ENCODE data around the gene EVX2.

EVX2 gene

DNA sequence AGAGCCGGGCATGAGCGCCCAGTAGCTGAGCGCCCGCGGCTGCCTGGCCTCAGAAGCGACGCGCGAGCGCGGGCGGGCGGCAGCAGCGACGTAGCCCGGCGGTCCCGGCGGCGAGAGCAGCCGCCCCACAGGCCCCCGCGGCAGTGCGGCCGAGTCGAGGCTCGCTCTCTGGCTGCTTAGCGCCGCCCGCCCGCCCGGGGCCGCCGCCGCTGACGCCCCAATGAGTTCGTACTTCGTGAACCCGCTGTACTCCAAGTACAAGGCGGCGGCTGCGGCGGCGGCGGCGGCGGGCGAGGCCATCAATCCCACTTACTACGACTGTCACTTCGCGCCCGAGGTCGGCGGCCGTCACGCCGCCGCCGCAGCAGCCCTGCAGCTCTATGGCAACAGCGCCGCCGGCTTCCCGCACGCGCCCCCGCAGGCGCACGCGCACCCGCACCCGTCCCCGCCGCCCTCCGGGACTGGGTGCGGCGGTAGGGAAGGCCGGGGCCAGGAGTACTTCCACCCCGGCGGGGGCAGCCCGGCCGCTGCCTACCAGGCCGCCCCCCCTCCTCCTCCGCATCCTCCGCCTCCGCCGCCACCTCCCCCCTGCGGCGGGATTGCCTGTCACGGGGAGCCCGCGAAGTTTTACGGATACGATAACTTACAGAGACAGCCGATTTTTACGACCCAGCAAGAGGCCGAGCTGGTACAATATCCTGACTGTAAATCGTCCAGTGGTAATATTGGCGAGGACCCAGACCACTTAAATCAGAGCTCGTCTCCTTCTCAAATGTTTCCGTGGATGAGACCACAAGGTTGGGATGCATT is 46.6 kb upstream of the EVX2 start (continued):
- TF ChIP-seq, protein P1, sequence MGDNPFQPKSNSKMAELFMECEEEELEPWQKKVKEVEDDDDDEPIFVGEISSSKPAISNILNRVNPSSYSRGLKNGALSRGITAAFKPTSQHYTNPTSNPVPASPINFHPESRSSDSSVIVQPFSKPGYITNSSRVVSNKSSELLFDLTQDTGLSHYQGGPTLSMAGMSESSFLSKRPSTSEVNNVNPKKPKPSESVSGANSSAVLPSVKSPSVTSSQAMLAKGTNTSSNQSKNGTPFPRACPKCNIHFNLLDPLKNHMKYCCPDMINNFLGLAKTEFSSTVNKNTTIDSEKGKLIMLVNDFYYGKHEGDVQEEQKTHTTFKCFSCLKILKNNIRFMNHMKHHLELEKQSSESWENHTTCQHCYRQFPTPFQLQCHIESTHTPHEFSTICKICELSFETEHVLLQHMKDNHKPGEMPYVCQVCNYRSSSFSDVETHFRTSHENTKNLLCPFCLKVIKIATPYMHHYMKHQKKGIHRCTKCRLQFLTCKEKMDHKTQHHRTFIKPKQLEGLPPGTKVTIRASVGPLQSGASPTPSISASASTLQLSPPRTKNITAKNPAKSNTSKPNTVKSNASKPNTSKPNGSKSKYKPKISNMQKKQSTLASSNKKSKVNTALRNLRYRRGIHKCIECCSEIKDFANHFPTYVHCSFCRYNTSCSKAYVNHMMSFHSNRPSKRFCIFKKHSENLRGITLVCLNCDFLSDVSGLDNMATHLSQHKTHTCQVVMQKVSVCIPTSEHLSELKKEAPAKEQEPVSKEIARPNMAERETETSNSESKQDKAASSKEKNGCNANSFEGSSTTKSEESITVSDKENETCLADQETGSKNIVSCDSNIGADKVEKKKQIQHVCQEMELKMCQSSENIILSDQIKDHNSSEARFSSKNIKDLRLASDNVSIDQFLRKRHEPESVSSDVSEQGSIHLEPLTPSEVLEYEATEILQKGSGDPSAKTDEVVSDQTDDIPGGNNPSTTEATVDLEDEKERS (tag by site-specific recombination; IDR thresholded peaks at IDR 0.05), result no peak
- TF ChIP-seq ZNF24 (tag by site-specific recombination; IDR thresholded peaks at IDR 0.05) (peak; percentile 46; the same call in 1 of the 2 replicates), ZNF747 (tag by site-specific recombination; IDR thresholded peaks at IDR 0.05) (no peak), SCRT1 (tag by site-specific recombination; IDR thresholded peaks at IDR 0.05; ENCODE audit: borderline replicate concordance) (no peak), ZNF510 (tag by site-specific recombination; IDR thresholded peaks at IDR 0.05; ENCODE audit: insufficient replicate concordance) (no peak), ZBTB21 (tag by site-specific recombination; IDR thresholded peaks at IDR 0.05) (no peak), ZNF549 (tag by site-specific recombination; IDR thresholded peaks at IDR 0.05) (no peak), OVOL3 (tag by site-specific recombination; IDR thresholded peaks at IDR 0.05) (peak; percentile 65; the same call in 1 of the 2 replicates), ZBTB7A (tag by site-specific recombination; IDR thresholded peaks at IDR 0.05; ENCODE audit: low read depth) (no peak), ZSCAN30 (tag by site-specific recombination; IDR thresholded peaks at IDR 0.05) (peak; percentile 64; the same call in 1 of the 2 replicates), ZNF585B (tag by site-specific recombination; IDR thresholded peaks at IDR 0.05) (no peak), PRDM10 (tag by site-specific recombination; IDR thresholded peaks at IDR 0.05) (no peak), ZBTB48 (tag by site-specific recombination; IDR thresholded peaks at IDR 0.05) (no peak), ZEB2 (tag by site-specific recombination; IDR thresholded peaks at IDR 0.05) (peak; percentile 83), ZNF548 (tag by site-specific recombination; IDR thresholded peaks at IDR 0.05) (no peak), YY1 (tag by site-specific recombination; IDR thresholded peaks at IDR 0.05) (0 out of 2 replicates have a peak, but pooled peaks have one; percentile 17), ZNF843 (tag by site-specific recombination; IDR thresholded peaks at IDR 0.05) (peak; percentile 90), ZNF473 (tag by site-specific recombination; IDR thresholded peaks at IDR 0.05) (no peak), ZNF571 (tag by site-specific recombination; IDR thresholded peaks at IDR 0.05) (no peak), ZNF416 (tag by site-specific recombination; IDR thresholded peaks at IDR 0.05) (no peak), BCL6B (tag by site-specific recombination; IDR thresholded peaks at IDR 0.05) (no peak), GLIS2 (tag by site-specific recombination; IDR thresholded peaks at IDR 0.05) (peak; percentile 83), ZBTB8A (tag by site-specific recombination; IDR thresholded peaks at IDR 0.05) (peak; percentile 80), MYNN (tag by site-specific recombination; IDR thresholded peaks at IDR 0.05; ENCODE audit: borderline replicate concordance) (no peak), ZNF596 (tag by site-specific recombination; IDR thresholded peaks at IDR 0.05) (no peak; the same call in 1 of the 2 replicates), OSR2 (tag by site-specific recombination; IDR thresholded peaks at IDR 0.05) (peak; percentile 80), ZNF311 (tag by site-specific recombination; IDR thresholded peaks at IDR 0.05; ENCODE audit: borderline replicate concordance) (no peak), REPIN1 (tag by site-specific recombination; IDR thresholded peaks at IDR 0.05; ENCODE audit: low read depth) (no peak)
- TF ChIP-seq, protein P2, sequence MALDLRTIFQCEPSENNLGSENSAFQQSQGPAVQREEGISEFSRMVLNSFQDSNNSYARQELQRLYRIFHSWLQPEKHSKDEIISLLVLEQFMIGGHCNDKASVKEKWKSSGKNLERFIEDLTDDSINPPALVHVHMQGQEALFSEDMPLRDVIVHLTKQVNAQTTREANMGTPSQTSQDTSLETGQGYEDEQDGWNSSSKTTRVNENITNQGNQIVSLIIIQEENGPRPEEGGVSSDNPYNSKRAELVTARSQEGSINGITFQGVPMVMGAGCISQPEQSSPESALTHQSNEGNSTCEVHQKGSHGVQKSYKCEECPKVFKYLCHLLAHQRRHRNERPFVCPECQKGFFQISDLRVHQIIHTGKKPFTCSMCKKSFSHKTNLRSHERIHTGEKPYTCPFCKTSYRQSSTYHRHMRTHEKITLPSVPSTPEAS (tag by site-specific recombination; IDR thresholded peaks at IDR 0.05), result no peak
- TF ChIP-seq, protein P3, sequence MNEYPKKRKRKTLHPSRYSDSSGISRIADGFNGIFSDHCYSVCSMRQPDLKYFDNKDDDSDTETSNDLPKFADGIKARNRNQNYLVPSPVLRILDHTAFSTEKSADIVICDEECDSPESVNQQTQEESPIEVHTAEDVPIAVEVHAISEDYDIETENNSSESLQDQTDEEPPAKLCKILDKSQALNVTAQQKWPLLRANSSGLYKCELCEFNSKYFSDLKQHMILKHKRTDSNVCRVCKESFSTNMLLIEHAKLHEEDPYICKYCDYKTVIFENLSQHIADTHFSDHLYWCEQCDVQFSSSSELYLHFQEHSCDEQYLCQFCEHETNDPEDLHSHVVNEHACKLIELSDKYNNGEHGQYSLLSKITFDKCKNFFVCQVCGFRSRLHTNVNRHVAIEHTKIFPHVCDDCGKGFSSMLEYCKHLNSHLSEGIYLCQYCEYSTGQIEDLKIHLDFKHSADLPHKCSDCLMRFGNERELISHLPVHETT (tag by site-specific recombination; IDR thresholded peaks at IDR 0.05), result 0 out of 2 replicates have a peak, but pooled peaks have one; percentile 10
